ENCODE measurements around the gene TCHP.

GRCh38 chr12:109963743-109964429, 63.8 kb downstream of the TCHP start:
- TF ChIP-seq CTCF (IDR thresholded peaks at IDR 0.05; ENCODE audit: poor library complexity, severe bottlenecking) (no peak), RAD21 (conservative IDR thresholded peaks at IDR 0.05) (no peak), EP300 (conservative IDR thresholded peaks at IDR 0.05; ENCODE audit: poor library complexity, severe bottlenecking) (no peak), POLR2AphosphoS5 (IDR thresholded peaks at IDR 0.05) (no peak), TAF1 (IDR thresholded peaks at IDR 0.05; ENCODE audit: low read depth) (no peak), MXI1 (conservative IDR thresholded peaks at IDR 0.05; ENCODE audit: poor library complexity, severe bottlenecking) (no peak), REST (IDR thresholded peaks at IDR 0.05; ENCODE audit: borderline replicate concordance) (no peak), EZH2 (IDR thresholded peaks at IDR 0.05; ENCODE audit: borderline replicate concordance, insufficient read depth, low read length, poor library complexity, severe bottlenecking) (no peak)
